ENCODE data around the gene MYDGF.

Gene MYDGF

DNA sequence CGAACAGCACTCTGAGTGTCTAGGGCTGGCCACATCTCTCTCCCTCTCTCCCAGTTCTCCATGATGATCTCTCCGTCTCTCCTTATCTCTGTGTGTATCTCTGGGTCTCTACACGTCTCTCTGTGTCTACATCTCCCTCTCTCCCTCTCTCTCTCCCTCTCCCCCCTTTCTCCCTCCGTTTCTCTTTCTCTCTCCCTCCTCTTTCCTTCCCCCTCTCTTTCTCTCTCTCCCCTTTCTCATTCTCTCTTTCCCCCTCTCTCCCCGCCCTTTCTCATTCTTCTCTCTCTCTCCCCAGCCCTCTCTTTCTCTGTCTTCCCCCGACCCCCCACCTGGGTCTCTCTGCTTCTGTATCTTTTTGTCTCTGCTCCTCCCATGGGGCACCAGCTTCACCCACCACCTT is 52.1 kb downstream of the MYDGF start:
- TF ChIP-seq, protein P1, sequence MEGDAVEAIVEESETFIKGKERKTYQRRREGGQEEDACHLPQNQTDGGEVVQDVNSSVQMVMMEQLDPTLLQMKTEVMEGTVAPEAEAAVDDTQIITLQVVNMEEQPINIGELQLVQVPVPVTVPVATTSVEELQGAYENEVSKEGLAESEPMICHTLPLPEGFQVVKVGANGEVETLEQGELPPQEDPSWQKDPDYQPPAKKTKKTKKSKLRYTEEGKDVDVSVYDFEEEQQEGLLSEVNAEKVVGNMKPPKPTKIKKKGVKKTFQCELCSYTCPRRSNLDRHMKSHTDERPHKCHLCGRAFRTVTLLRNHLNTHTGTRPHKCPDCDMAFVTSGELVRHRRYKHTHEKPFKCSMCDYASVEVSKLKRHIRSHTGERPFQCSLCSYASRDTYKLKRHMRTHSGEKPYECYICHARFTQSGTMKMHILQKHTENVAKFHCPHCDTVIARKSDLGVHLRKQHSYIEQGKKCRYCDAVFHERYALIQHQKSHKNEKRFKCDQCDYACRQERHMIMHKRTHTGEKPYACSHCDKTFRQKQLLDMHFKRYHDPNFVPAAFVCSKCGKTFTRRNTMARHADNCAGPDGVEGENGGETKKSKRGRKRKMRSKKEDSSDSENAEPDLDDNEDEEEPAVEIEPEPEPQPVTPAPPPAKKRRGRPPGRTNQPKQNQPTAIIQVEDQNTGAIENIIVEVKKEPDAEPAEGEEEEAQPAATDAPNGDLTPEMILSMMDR (IDR thresholded peaks at IDR 0.05; ENCODE audit: low read length) = no peak
- TF ChIP-seq EZH2 (IDR thresholded peaks at IDR 0.05; ENCODE audit: borderline replicate concordance, low read length) = no peak

DNA sequence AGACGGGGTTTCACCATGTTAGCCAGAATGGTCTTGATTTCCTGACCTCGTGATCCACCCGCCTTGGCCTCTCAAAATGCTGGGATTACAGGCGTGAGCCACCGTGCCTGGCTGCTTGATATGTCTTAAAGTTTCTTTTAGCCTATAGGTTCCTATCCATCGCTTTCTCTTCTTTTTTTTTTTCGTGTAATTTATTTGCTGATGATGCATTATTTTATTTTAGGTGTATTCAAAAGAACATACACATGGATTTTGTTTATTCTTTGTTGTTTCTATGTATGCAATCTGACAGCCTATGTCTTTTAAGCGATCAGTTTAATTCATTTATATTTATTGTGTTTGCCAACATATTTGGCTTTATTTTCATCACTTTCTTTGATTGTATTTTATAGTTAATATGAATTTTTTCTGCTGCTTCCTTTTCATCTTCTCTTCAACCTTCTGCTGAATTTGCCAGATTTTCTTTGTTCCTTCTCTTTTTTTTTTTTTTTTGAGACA is 56.8 kb downstream of the MYDGF start:
- H3K36me3 ChIP-seq (ENCODE audit: insufficient read depth, low read length) = no peaks in the 10 kb centered on the region
- H3K27ac ChIP-seq (ENCODE audit: low read depth, low read length, poor library complexity, severe bottlenecking) = no peak overlapping the region
- H3K79me2 ChIP-seq (ENCODE audit: insufficient read depth, low read length) = no peaks in the 10 kb centered on the region
- H3K9me2 ChIP-seq (ENCODE audit: low read depth, low read length) = no peaks in the 10 kb centered on the region
- H3K4me3 ChIP-seq (ENCODE audit: low read depth, low read length, poor library complexity, severe bottlenecking) = no peak overlapping the region
- no peaks in the 10 kb centered on the region for H4K20me1 ChIP-seq (ENCODE audit: insufficient read depth, low read length)
- H2AFZ ChIP-seq (ENCODE audit: low read length) = no peak overlapping the region
- TF ChIP-seq, protein P1 (IDR thresholded peaks at IDR 0.05; ENCODE audit: low read length) = no peak
- TF ChIP-seq EZH2 (IDR thresholded peaks at IDR 0.05; ENCODE audit: borderline replicate concordance, low read length) = no peak
- H3K4me1 ChIP-seq (ENCODE audit: insufficient read depth, low read length, severe bottlenecking) = peaks cover 6% of the 10 kb centered on the region
- no peak overlapping the region for H3K4me2 ChIP-seq (ENCODE audit: low read length)
- no peaks in the 10 kb centered on the region for H3K9me3 ChIP-seq (ENCODE audit: low read length)
- no peaks in the 10 kb centered on the region for H3F3A ChIP-seq (ENCODE audit: insufficient read depth, low read length)
- peaks cover 5% of the 10 kb centered on the region; the same call in 1 of the 2 replicates for H3K27me3 ChIP-seq (ENCODE audit: insufficient read depth, low read length)
- H3K9ac ChIP-seq (ENCODE audit: low read length) = no peak overlapping the region

More for the DNA sequence above, 52.1 kb downstream of the MYDGF start:
- Histone ChIP-seq H3K4me2 (ENCODE audit: low read length) (no peak overlapping the region), H3K4me1 (ENCODE audit: insufficient read depth, low read length, severe bottlenecking) (no peaks in the 10 kb centered on the region), H3F3A (ENCODE audit: insufficient read depth, low read length) (no peaks in the 10 kb centered on the region), H3K9me2 (ENCODE audit: low read depth, low read length) (no peaks in the 10 kb centered on the region), H2AFZ (ENCODE audit: low read length) (no peak overlapping the region), H3K9me3 (ENCODE audit: low read length) (no peaks in the 10 kb centered on the region), H3K36me3 (ENCODE audit: insufficient read depth, low read length) (no peaks in the 10 kb centered on the region), H3K27me3 (ENCODE audit: insufficient read depth, low read length) (peaks cover 7% of the 10 kb centered on the region; the same call in 1 of the 2 replicates), H3K27ac (ENCODE audit: low read depth, low read length, poor library complexity, severe bottlenecking) (no peak overlapping the region), H4K20me1 (ENCODE audit: insufficient read depth, low read length) (no peaks in the 10 kb centered on the region), H3K9ac (ENCODE audit: low read length) (no peak overlapping the region), H3K4me3 (ENCODE audit: low read depth, low read length, poor library complexity, severe bottlenecking) (no peak overlapping the region), H3K79me2 (ENCODE audit: insufficient read depth, low read length) (no peaks in the 10 kb centered on the region)

DNA sequence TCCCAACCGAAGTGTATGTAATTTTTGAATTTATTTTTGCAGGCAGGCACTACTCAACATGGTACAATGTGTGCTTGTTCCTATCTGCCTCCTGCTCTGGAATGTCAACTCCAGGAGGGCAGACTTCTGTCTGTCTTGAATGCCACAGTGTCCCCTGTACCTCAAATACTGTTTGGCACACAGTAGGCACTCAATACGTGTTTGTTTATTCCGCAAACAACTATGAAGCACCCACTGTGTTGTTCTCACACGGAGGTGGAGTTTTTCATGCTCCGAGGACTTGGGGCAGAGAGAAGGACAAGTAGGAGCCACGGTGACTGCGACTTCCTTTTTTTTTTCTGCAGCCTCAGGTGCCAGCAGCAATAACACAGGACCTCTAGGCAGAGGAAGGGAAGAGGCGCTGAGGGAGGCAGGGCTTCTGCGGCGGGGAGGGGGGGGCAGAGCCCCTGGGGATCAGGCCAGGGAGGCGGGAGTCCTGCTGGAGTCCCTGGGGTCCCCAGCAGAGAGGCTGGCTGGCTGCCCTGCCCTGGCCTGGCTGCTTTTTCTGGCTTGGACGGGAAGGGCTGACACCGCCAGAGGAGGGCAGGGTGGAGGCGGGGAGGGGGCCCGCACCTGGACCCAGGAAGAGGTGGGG is 60.1 kb downstream of the MYDGF start:
- peaks cover 12% of the 10 kb centered on the region for H3K4me1 ChIP-seq (ENCODE audit: insufficient read depth, low read length, severe bottlenecking)
- H3K27ac ChIP-seq (ENCODE audit: low read depth, low read length, poor library complexity, severe bottlenecking) = no peak overlapping the region
- no peak overlapping the region for H2AFZ ChIP-seq (ENCODE audit: low read length)
- TF ChIP-seq, protein P1 (IDR thresholded peaks at IDR 0.05; ENCODE audit: low read length) = no peak
- TF ChIP-seq EZH2 (IDR thresholded peaks at IDR 0.05; ENCODE audit: borderline replicate concordance, low read length) = no peak
- H3K9me3 ChIP-seq (ENCODE audit: low read length) = no peaks in the 10 kb centered on the region
- H3K36me3 ChIP-seq (ENCODE audit: insufficient read depth, low read length) = no peaks in the 10 kb centered on the region
- no peaks in the 10 kb centered on the region for H3F3A ChIP-seq (ENCODE audit: insufficient read depth, low read length)
- H3K79me2 ChIP-seq (ENCODE audit: insufficient read depth, low read length) = no peaks in the 10 kb centered on the region
- peaks cover 9% of the 10 kb centered on the region; the same call in 1 of the 2 replicates for H3K27me3 ChIP-seq (ENCODE audit: insufficient read depth, low read length)
- no peaks in the 10 kb centered on the region for H4K20me1 ChIP-seq (ENCODE audit: insufficient read depth, low read length)
- no peak overlapping the region for H3K4me3 ChIP-seq (ENCODE audit: low read depth, low read length, poor library complexity, severe bottlenecking)
- no peak overlapping the region for H3K9ac ChIP-seq (ENCODE audit: low read length)
- no peaks in the 10 kb centered on the region for H3K9me2 ChIP-seq (ENCODE audit: low read depth, low read length)
- no peak overlapping the region for H3K4me2 ChIP-seq (ENCODE audit: low read length)

Measured in OCI-LY1 (cell line).